ENCODE results near the gene TARBP1. TPM values are rescaled to one million over a fixed set of nuclear protein-coding genes. Genes with fewer than 3 reads are reported as not detected.

Gene TARBP1
- total and polyA plus RNA-seq, 2 of the 8 experiments (the other 6 are each of a cell fraction or from before 2014, with no cell fraction given): 21.9 to 32.3 TPM

DNA sequence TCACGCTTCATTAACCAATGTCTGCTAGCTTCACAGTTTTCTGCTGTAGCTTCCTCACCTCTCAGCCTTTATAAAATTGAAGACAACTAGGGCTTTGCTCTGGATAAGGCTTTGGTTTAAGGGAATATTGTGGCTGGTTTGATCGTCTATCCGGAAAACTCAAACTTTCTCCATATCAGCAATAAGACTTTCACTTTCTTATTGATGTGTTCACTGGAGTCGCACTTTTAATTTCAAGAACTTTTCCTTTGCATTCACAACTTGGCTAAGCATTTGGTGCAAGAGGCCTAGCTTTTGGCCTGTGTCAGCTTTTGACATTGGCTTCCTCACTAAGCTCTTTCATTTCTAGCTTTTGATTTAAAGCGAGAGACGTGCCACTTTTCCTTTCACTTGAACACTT is 92.9 kb downstream of the TARBP1 start:
- no peak for FAIRE-seq
- POLR2A ChIA-PET (ENCODE audit: partially characterized antibody): interaction anchor here (0.8 kb wide), 1 partner anchor 11 kb away, joined by 6 read pairs; no protein-coding TSS in a partner anchor
- H4K8ac ChIP-seq (ENCODE audit: extremely low read depth, insufficient read depth, low read length): no peak overlapping the region
- TF ChIP-seq, protein P1, sequence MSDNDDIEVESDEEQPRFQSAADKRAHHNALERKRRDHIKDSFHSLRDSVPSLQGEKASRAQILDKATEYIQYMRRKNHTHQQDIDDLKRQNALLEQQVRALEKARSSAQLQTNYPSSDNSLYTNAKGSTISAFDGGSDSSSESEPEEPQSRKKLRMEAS (IDR thresholded peaks at IDR 0.05): no peak
- TF ChIP-seq JUND (IDR thresholded peaks at IDR 0.05; ENCODE audit: low read length) (no peak), SAP30 (IDR thresholded peaks at IDR 0.05; ENCODE audit: insufficient read depth, insufficient replicate concordance, low read length) (no peak), PHF8 (conservative IDR thresholded peaks at IDR 0.05; ENCODE audit: low read depth, low read length) (no peak), NANOG (IDR thresholded peaks at IDR 0.05; ENCODE audit: insufficient read depth, low read depth, low read length, poor library complexity, severe bottlenecking) (no peak), FOSL1 (IDR thresholded peaks at IDR 0.05; ENCODE audit: insufficient read depth, low read depth, low read length) (no peak), KDM4A (IDR thresholded peaks at IDR 0.05; ENCODE audit: low read depth, low read length, severe bottlenecking) (no peak), SRF (IDR thresholded peaks at IDR 0.05; ENCODE audit: low read depth, low read length) (no peak), MAFK (IDR thresholded peaks at IDR 0.05; ENCODE audit: low read depth, low read length) (no peak), BACH1 (IDR thresholded peaks at IDR 0.05; ENCODE audit: low read length) (no peak), CEBPB (IDR thresholded peaks at IDR 0.05; ENCODE audit: low read depth, low read length) (no peak), CTBP2 (IDR thresholded peaks at IDR 0.05; ENCODE audit: borderline replicate concordance, insufficient read depth, insufficient read length, low read length) (no peak)

More for the DNA sequence above, 92.9 kb downstream of the TARBP1 start:
- H2BK120ac ChIP-seq (replicated peaks; ENCODE audit: low read depth, low read length): no peak overlapping the region
- no peaks in the 10 kb centered on the region for H3K27me3 ChIP-seq (replicated peaks in 1 of 4; ENCODE audit: control insufficient read depth in 3 of 4, extremely low read depth in 1 of 4, insufficient read depth in 3 of 4, low read length in 3 of 4)
- WGBS, 2 experiments (ENCODE audit: extremely low coverage in 1 of 2, insufficient coverage in 1 of 2, insufficient read length in 1 of 2, insufficient replicate concordance in 2 of 2, low coverage in 1 of 2, low lambda C conversion rate in 2 of 2, missing lambda C conversion rate in 1 of 2): 95% methylated on average over 6 of the region's 6 CpGs; no CpG with 5 or more reads in 1 of the 2 experiments
- H3K4me3 ChIP-seq (ENCODE audit: extremely low read depth in 1 of 4, insufficient read depth in 2 of 4, low read depth in 3 of 4, low read length in 4 of 4): no peak overlapping the region
- H2BK5ac ChIP-seq (ENCODE audit: low read depth, low read length): no peak overlapping the region
- no peak for DNase-seq (ENCODE audit: low read depth in 1 of 2, low spot score in 2 of 2)
- H2BK20ac ChIP-seq (ENCODE audit: low read length): no peak overlapping the region
- H4K91ac ChIP-seq (replicated peaks; ENCODE audit: insufficient read length, low read length): no peak overlapping the region
- H3K27ac ChIP-seq (ENCODE audit: low read depth, low read length): no peak overlapping the region
- peaks cover 1 to 2% of the 10 kb centered on the region in 2 experiments for H4K20me1 ChIP-seq (replicated peaks in 1 of 2; ENCODE audit: control insufficient read depth in 1 of 2, insufficient read depth in 2 of 2, low read length in 2 of 2)
- CTCF ChIA-PET (ENCODE audit: partially characterized antibody): interaction anchor here (0.6 to 1.1 kb wide), 4 partner anchors 12 to 262 kb away, joined by 3 to 4 read pairs (median 3); no protein-coding TSS in a partner anchor
- H3K79me2 ChIP-seq (ENCODE audit: control insufficient read depth in 1 of 2, insufficient read depth in 2 of 2, low read length in 2 of 2): no peaks in the 10 kb centered on the region
- H3K23me2 ChIP-seq (ENCODE audit: low read depth, low read length): no peaks in the 10 kb centered on the region
- H3K79me1 ChIP-seq (ENCODE audit: low read depth, low read length): no peaks in the 10 kb centered on the region
- H2AK5ac ChIP-seq (ENCODE audit: low read depth, low read length): no peak overlapping the region
- no peaks in the 10 kb centered on the region for H3K9me3 ChIP-seq (ENCODE audit: insufficient read depth in 2 of 2, low read depth in 1 of 2, low read length in 1 of 2)
- H3K4me2 ChIP-seq (ENCODE audit: insufficient read depth in 1 of 2, low read depth in 2 of 2, low read length in 2 of 2): no peak overlapping the region
- H3K9ac ChIP-seq (replicated peaks in 1 of 4; ENCODE audit: extremely low read depth in 1 of 4, low read depth in 3 of 4, low read length in 3 of 4): no peak overlapping the region
- no peak overlapping the region for H3K18ac ChIP-seq (ENCODE audit: extremely low read depth, low read length)
- H3K23ac ChIP-seq (ENCODE audit: insufficient read length): no peak overlapping the region
- no peaks in the 10 kb centered on the region for H3K4me1 ChIP-seq (replicated peaks in 1 of 4; ENCODE audit: control insufficient read depth in 3 of 4, insufficient read depth in 4 of 4, low read length in 3 of 4)
- no peak overlapping the region for H2AFZ ChIP-seq (ENCODE audit: low read length)
- peaks cover 0 to 7% (median 1%) of the 10 kb centered on the region in 4 experiments; a peak in 2 of 8 replicates for H3K36me3 ChIP-seq (ENCODE audit: control insufficient read depth in 2 of 4, insufficient read depth in 4 of 4, low read length in 3 of 4)
- no peak overlapping the region for H2BK15ac ChIP-seq (ENCODE audit: low read length)
- H3K14ac ChIP-seq (ENCODE audit: insufficient read length): no peak overlapping the region
- H3K56ac ChIP-seq (replicated peaks; ENCODE audit: insufficient read length, low read depth, low read length): no peak overlapping the region
- H3K4ac ChIP-seq (replicated peaks; ENCODE audit: insufficient read length, low read depth, low read length): no peak overlapping the region
- H2BK12ac ChIP-seq (ENCODE audit: low read depth, low read length): no peak overlapping the region
- no peak overlapping the region for H4K5ac ChIP-seq (ENCODE audit: insufficient read length, low read depth, low read length)
